ENCODE data around the gene MMP10.

Gene MMP10

DNA sequence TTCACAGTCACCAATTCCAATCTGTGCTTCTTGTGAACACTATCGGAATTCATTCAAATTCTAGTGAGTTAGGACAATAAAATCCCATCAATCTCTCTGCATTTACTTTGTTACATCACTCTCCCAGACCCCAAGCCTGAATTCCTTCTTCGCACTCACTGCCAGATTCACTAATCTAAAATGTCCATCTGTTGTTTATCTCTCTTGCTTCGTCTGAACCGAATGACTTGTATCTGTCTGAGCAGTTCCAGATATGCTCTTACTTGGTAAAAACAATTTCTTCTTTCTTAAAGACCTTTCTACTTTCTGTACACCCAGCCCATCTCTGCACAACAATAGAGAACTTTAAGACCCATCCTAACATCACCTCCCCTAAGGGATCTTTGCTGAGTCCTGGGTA is 7.0 kb downstream of the MMP10 start:
- in situ Hi-C loops (cut with HindIII; ENCODE audit: low sequenced_read_pairs) = no loop called here

DNA sequence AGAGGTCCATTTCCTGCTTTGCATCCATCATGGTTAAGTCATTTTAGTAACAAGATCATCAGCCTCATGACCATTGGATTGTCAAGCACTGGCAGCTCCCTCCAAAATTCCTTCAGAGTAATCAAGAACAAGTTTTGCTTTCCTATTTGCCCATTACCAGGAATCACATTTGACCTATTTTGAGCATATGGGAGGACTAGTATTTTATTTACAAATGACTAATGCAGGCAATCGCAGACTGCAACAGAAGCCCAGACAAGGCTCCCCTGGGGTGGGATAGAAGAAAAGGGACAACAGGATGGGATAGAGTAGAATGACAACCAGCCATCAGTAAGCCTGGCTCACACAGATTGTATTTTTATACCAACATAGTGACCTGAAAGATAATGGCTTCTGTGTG is 9.1 kb downstream of the MMP10 start:
- DNase-seq (ENCODE audit: low read depth, low spot score) = no peak
- TF ChIP-seq, protein P1, sequence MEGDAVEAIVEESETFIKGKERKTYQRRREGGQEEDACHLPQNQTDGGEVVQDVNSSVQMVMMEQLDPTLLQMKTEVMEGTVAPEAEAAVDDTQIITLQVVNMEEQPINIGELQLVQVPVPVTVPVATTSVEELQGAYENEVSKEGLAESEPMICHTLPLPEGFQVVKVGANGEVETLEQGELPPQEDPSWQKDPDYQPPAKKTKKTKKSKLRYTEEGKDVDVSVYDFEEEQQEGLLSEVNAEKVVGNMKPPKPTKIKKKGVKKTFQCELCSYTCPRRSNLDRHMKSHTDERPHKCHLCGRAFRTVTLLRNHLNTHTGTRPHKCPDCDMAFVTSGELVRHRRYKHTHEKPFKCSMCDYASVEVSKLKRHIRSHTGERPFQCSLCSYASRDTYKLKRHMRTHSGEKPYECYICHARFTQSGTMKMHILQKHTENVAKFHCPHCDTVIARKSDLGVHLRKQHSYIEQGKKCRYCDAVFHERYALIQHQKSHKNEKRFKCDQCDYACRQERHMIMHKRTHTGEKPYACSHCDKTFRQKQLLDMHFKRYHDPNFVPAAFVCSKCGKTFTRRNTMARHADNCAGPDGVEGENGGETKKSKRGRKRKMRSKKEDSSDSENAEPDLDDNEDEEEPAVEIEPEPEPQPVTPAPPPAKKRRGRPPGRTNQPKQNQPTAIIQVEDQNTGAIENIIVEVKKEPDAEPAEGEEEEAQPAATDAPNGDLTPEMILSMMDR (IDR thresholded peaks at IDR 0.05; ENCODE audit: low read depth, low read length) = no peak
- H3K4me3 ChIP-seq (ENCODE audit: low read depth, low read length) = no peak overlapping the region
- in situ Hi-C loops (cut with HindIII; ENCODE audit: low sequenced_read_pairs) = no loop called here

More for the DNA sequence above, 7.0 kb downstream of the MMP10 start:
- TF ChIP-seq, protein P1 (IDR thresholded peaks at IDR 0.05; ENCODE audit: low read depth, low read length) = no peak
- DNase-seq (ENCODE audit: low read depth, low spot score) = no peak
- no peak overlapping the region for H3K4me3 ChIP-seq (ENCODE audit: low read depth, low read length)

DNA sequence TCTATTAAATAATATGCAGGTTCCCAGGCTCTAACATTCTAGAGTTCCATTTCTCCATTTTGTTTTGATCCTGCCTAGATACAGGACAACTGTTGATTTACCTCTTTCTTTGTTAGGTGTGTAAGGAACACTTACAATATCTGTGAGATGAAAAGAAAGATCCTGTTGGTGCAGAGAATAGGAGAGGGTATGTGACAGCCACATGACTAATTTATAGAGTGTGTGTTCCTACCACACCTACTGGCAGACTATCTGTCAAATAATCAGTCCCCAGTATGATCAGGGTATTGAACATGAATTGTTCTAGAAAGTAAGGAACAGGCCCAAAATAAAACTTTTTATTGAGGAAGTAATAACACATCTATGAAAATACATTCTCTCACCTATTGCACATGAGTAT is 10.2 kb downstream of the MMP10 start:
- TF ChIP-seq, protein P1 (IDR thresholded peaks at IDR 0.05; ENCODE audit: low read depth, low read length) = no peak
- no peak for DNase-seq (ENCODE audit: low read depth, low spot score)
- in situ Hi-C loops (cut with HindIII; ENCODE audit: low sequenced_read_pairs) = no loop called here
- H3K4me3 ChIP-seq (ENCODE audit: low read depth, low read length) = no peak overlapping the region

DNA sequence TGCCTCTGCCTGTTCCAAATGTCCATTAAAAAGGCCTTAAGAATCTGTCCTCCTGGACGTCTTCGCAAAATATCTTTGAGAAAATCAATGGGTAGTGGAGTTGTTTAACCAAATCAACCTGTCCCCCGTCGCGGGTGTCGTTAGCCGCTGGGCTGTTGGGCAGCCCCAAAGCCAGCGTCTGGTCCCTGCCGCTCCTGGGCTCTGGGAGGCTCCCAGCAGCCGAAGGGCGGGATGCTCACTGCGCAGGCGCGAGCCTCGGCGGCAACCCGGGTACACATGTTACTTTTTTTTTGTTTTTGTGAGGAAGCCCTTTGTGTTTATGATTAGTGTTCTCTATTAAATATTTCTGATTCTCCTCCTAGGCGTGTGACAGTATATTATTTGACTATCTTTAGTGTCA is 12.6 kb downstream of the MMP10 start:
- TF ChIP-seq, protein P1 (IDR thresholded peaks at IDR 0.05; ENCODE audit: low read depth, low read length) = no peak
- DNase-seq (ENCODE audit: low read depth, low spot score) = no peak
- no peak overlapping the region for H3K4me3 ChIP-seq (ENCODE audit: low read depth, low read length)
- in situ Hi-C loops (cut with HindIII; ENCODE audit: low sequenced_read_pairs) = no loop called here

DNA sequence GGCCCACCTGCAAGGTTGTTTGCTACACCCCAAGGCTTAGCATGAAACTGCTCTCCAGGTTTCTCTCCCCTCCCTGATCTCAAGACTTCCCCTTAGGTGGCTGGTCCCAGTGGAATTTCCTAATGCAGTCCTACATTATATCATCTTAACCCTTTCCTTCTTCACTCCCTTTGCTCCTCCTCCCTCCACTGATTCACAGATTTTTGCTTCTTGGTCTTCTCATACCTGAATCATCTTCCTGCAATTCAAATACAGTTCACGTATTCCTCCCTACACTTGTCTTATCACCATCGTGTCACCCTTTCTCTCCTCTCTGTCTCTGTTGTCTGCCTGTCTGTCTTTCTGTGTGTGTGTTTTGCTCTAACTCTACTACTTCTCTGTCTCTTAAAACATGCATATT is 17.0 kb downstream of the MMP10 start:
- H3K4me3 ChIP-seq (ENCODE audit: low read depth, low read length) = no peak overlapping the region
- DNase-seq (ENCODE audit: low read depth, low spot score) = no peak
- TF ChIP-seq, protein P1 (IDR thresholded peaks at IDR 0.05; ENCODE audit: low read depth, low read length) = no peak
- in situ Hi-C loops (cut with HindIII; ENCODE audit: low sequenced_read_pairs) = no loop called here

DNA sequence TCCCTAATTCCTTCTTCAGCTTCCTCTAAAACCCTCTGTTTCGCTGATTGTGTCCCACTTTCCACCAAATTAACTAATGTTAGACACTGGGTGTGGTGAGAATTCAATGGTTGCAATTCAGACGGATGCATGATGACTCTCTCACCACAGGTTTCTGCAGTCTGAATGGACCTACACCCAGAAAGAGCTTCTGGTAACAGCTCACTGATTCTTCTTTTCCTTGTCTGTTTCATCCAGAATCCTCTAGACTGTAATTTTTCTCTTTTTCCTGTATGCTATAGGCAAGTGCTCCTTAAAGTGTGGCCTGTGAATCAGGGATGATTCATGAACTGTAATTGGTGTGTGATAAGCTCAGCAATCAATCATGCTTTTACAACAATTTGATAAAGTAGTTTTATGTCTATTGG is 18.1 kb downstream of the MMP10 start:
- DNase-seq (ENCODE audit: low read depth, low spot score) = peak; percentile 42
- in situ Hi-C loops (cut with HindIII; ENCODE audit: low sequenced_read_pairs) = no loop called here
- TF ChIP-seq, protein P1 (IDR thresholded peaks at IDR 0.05; ENCODE audit: low read depth, low read length) = no peak

More for the DNA sequence above, 18.1 kb downstream of the MMP10 start:
- H3K4me3 ChIP-seq (ENCODE audit: low read depth, low read length) = no peak overlapping the region
